GM18505 (cell line): ENCODE measurements around the gene LMNB1.
A peak's percentile ranks its signal among the peaks of the same experiment; 100 is the strongest.
"Not testable (repeated sequence)": the region's sequence is repeated elsewhere in the genome, so short reads cannot be mapped to it uniquely, and the experiment has no call there.

Source experiments
- ATAC-seq: cut with Tn5 transposase; IDR thresholded peaks from one replicate; pipeline ENCODE4 v1.9.1; 2021; ENCODE audit not compliant: unreplicated experiment
- POLR2A ChIP-seq: IDR thresholded peaks from 4 replicates; pipeline ENCODE4 v1.6.1; 2011; ENCODE audit warnings: borderline replicate concordance; ENCODE audit not compliant: insufficient read depth, insufficient read length; ENCODE audit errors: extremely low read depth

The LMNB1 gene

GRCh38 chr5:126776499-126777256 lies at the start of gene LMNB1:
Gene LMNB1 (plus strand): TSS chr5:126777136. CDS start chr5:126777509, 373 bp downstream.
- ATAC-seq: peak; percentile 66
- TF ChIP-seq POLR2A: peak; percentile 90

GRCh38 chr5:126732716-126733115 lies 44.2 kb upstream of the LMNB1 start:
- no peak for TF ChIP-seq POLR2A
- no peak for ATAC-seq

GRCh38 chr5:126734573-126734972 lies 42.4 kb upstream of the LMNB1 start:
- ATAC-seq: not testable (repeated sequence)

GRCh38 chr5:126736141-126736540 lies 40.8 kb upstream of the LMNB1 start:
- ATAC-seq: no peak
- TF ChIP-seq POLR2A: no peak

GRCh38 chr5:126741361-126741760 lies 35.6 kb upstream of the LMNB1 start:
- no peak for TF ChIP-seq POLR2A
- ATAC-seq: no peak

GRCh38 chr5:126742425-126742824 lies 34.5 kb upstream of the LMNB1 start:
- ATAC-seq: no peak
- TF ChIP-seq POLR2A: no peak

- no peak for TF ChIP-seq POLR2A
- ATAC-seq: no peak
Measured at GRCh38 chr5:126744836-126745235, 32.1 kb upstream of the LMNB1 start.

- no peak for ATAC-seq
- TF ChIP-seq POLR2A: no peak
Measured at GRCh38 chr5:126745259-126745992, 31.5 kb upstream of the LMNB1 start.

- TF ChIP-seq POLR2A: no peak
- no peak for ATAC-seq
Measured at GRCh38 chr5:126746290-126746689, 30.6 kb upstream of the LMNB1 start.

- no peak for TF ChIP-seq POLR2A
- no peak for ATAC-seq
Measured at GRCh38 chr5:126752081-126752785, 24.7 kb upstream of the LMNB1 start.

- no peak for TF ChIP-seq POLR2A
- no peak for ATAC-seq
Measured at GRCh38 chr5:126753227-126753626, 23.7 kb upstream of the LMNB1 start.

GRCh38 chr5:126754609-126755008 lies 22.3 kb upstream of the LMNB1 start:
- ATAC-seq: no peak
- TF ChIP-seq POLR2A: no peak

GRCh38 chr5:126755593-126755992 lies 21.3 kb upstream of the LMNB1 start:
- no peak for ATAC-seq
- TF ChIP-seq POLR2A: no peak
